Esophagus muscularis mucosa (tissue), 4 donors: ENCODE measurements around the gene IGSF8. TPM values are rescaled to one million over a fixed set of nuclear protein-coding genes. Genes with fewer than 3 reads are reported as not detected.

Experiments used
- DNase-seq: peaks from one replicate; pipeline ENCODE4 v3.0.0-alpha.2; 2017; ENCODE audit errors: extremely low spot score
- H3K27ac ChIP-seq, 4 donors: fragments of 200-600 bp; sonication (generic); replicated peaks in 1 of 4; 1 replicate in 3 of 4; 2 replicates in 1 of 4; pipeline ENCODE4 v1.5.1; 2016 to 2019; ENCODE audit warnings: mild to moderate bottlenecking in 1 of 4
- H3K27me3 ChIP-seq, 4 donors: fragments of 200-600 bp; sonication (generic); one replicate each; pipeline versions ENCODE4 v1.5.1 to v1.6.0; 2016 to 2019
- H3K36me3 ChIP-seq, 4 donors: fragments of 200-600 bp; sonication (generic); one replicate each; pipeline ENCODE4 v1.5.1; 2016 to 2019
- H3K4me1 ChIP-seq, 4 donors: fragments of 200-600 bp; sonication (generic); one replicate each; pipeline ENCODE4 v1.5.1; 2016 to 2019
- H3K4me3 ChIP-seq, 4 donors: fragments of 200-600 bp; sonication (generic); 1 replicate in 2 of 4; 2 replicates in 2 of 4; pipeline ENCODE4 v1.5.1; 2016 to 2019; ENCODE audit warnings: mild to moderate bottlenecking in 4 of 4, moderate library complexity in 1 of 4
- H3K9me3 ChIP-seq, 4 donors: fragments of 200-600 bp; sonication (generic); 1 replicate in 3 of 4; 2 replicates in 1 of 4; pipeline ENCODE4 v1.5.1; 2016 to 2019
- EP300 ChIP-seq: sonication (generic); formaldehyde crosslinking; IDR thresholded peaks from one replicate; pipeline ENCODE4 v1.6.1; 2017; ENCODE audit warnings: antibody characterized with exemption
- POLR2A ChIP-seq: fragments of 450-650 bp; IDR thresholded peaks from one replicate; pipeline ENCODE4 v1.6.1; 2017; ENCODE audit warnings: antibody characterized with exemption, moderate library complexity, mild to moderate bottlenecking, low read depth
- POLR2AphosphoS5 ChIP-seq, 2 donors: sonication (generic); formaldehyde crosslinking; IDR thresholded peaks; one replicate each; pipeline ENCODE4 v1.6.1; 2017; ENCODE audit warnings: antibody characterized with exemption in 2 of 2
- WGBS: methylation state at CpG from one replicate; pipeline ENCODE4 v1.1.5; 2018; 5-methylcytosine and 5-hydroxymethylcytosine counted together
- intact Hi-C: fragments of 100-400 bp; cut with DNase I; formaldehyde crosslinking; loops from one replicate; pipeline ENCODE4 v1.15.1; 2023
- total RNA-seq, 4 donors: library from RNA; depleted of rRNA; stranded (reverse); fragments of >200 nt; gene quantifications; one replicate each; pipeline versions ENCODE4 v1.1.0 to v1.2.1, GENCODE V29; 2016
- TF ChIP-seq, protein P1 (sequence below), 3 experiments: fragments of 200-600 bp in 2 of 3; fragments of 450-650 bp in 1 of 3; sonication (generic) in 2 of 3; IDR thresholded peaks; one replicate each; pipeline ENCODE4 v1.5.1; 2017 to 2019; ENCODE audit warnings: antibody characterized with exemption in 3 of 3, mild to moderate bottlenecking in 2 of 3, moderate library complexity in 1 of 3

IGSF8 gene
- total RNA-seq, 4 donors from 2014 or later: 12.0 to 27.0 (median 21.9) TPM

DNA sequence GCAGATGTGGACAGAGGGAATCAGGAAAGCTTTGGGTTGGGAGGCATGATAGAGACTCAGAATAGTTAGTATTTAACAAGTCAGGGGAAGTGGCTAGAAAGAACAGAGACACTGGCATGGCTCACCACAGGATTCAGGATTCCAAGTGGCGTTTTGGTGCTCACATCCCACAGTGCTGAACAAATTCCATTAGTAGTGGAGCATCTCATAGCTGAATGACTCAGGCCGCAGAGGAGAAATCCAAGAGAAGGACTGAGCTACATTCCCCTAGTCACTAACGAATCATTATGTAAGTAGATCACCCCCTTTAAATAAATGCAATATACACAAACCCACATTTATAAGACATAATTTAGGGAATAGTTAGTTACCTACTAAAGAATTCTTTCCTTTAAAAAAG lies 22.1 kb downstream of the IGSF8 start:
- 88% methylated on average over 3 of the region's 3 CpGs for WGBS
- Histone ChIP-seq H3K27ac (no peak overlapping the region), H3K9me3 (no peaks in the 10 kb centered on the region), H3K4me3 (no peak overlapping the region), H3K27me3 (peaks cover 0 to 46% (median 17%) of the 10 kb centered on the region in 4 donors), H3K36me3 (no peaks in the 10 kb centered on the region), H3K4me1 (no peaks in the 10 kb centered on the region)
- DNase-seq: no peak
- TF ChIP-seq, protein P1, sequence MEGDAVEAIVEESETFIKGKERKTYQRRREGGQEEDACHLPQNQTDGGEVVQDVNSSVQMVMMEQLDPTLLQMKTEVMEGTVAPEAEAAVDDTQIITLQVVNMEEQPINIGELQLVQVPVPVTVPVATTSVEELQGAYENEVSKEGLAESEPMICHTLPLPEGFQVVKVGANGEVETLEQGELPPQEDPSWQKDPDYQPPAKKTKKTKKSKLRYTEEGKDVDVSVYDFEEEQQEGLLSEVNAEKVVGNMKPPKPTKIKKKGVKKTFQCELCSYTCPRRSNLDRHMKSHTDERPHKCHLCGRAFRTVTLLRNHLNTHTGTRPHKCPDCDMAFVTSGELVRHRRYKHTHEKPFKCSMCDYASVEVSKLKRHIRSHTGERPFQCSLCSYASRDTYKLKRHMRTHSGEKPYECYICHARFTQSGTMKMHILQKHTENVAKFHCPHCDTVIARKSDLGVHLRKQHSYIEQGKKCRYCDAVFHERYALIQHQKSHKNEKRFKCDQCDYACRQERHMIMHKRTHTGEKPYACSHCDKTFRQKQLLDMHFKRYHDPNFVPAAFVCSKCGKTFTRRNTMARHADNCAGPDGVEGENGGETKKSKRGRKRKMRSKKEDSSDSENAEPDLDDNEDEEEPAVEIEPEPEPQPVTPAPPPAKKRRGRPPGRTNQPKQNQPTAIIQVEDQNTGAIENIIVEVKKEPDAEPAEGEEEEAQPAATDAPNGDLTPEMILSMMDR (IDR thresholded peaks at IDR 0.05): no peak
- TF ChIP-seq EP300: no peak
- no peak for TF ChIP-seq POLR2AphosphoS5 (IDR thresholded peaks at IDR 0.05)
- TF ChIP-seq POLR2A: no peak
- intact Hi-C loops: no loop called here

DNA sequence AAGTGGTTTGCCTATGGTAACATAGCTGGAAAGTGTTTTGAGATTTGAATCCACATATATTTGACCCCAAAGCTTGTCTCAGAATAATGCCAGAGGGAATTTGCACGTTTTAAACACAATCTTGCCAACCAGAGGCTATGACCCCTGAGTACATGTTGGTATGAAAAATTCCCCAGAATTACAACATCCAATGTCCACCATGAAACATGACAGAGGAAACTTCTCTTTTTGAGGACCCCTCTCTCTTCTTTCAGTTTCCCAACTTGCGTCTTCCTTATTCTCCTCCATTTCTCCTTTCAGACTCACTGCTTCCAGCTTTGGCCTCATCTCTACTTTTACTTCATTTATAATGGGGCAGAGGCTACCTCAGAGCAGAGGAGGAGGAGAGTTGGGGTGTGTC lies 22.6 kb downstream of the IGSF8 start:
- Histone ChIP-seq H3K4me1 (peaks cover 1 to 2% (median 2%) of the 10 kb centered on the region in 4 donors), H3K27me3 (peaks cover 0 to 46% (median 14%) of the 10 kb centered on the region in 4 donors), H3K27ac (no peak overlapping the region), H3K36me3 (no peaks in the 10 kb centered on the region), H3K4me3 (no peak overlapping the region), H3K9me3 (no peaks in the 10 kb centered on the region)
- DNase-seq: no peak
- 44% methylated on average over 2 of the region's 2 CpGs for WGBS
- intact Hi-C loops: no loop called here
- no peak for TF ChIP-seq POLR2A
- TF ChIP-seq EP300: no peak

DNA sequence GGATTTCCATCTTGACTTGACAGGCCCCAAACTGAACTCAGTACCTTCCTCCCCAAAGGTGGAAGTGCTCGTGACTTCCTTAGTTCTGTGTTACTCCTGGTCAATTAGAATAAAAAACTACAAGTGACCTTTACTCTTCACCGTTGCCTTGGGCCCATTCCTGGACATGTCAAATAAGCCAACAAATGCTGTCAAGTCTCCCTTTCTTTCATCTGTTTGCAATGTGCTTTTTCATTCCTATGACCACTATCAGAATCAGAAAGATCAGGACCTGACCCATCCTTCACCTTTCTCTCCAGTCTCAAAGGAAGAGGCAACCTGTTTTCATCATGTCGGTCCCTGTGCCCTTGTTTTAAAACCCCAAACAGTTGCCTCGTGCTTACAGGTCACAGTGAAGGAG lies 23.6 kb downstream of the IGSF8 start:
- H3K27me3 ChIP-seq: peaks cover 0 to 46% (median 13%) of the 10 kb centered on the region in 4 donors
- no peak overlapping the region for H3K4me3 ChIP-seq
- H3K36me3 ChIP-seq: no peaks in the 10 kb centered on the region
- H3K9me3 ChIP-seq: no peaks in the 10 kb centered on the region
- 75% methylated on average over 4 of the region's 4 CpGs for WGBS
- H3K4me1 ChIP-seq: peaks cover 7 to 12% (median 10%) of the 10 kb centered on the region in 4 donors
- no peak overlapping the region for H3K27ac ChIP-seq
- intact Hi-C loops: no loop called here
- no peak for DNase-seq
- TF ChIP-seq EP300 (no peak), POLR2A (no peak), POLR2AphosphoS5 (IDR thresholded peaks at IDR 0.05) (no peak)
- TF ChIP-seq, protein P1 (IDR thresholded peaks at IDR 0.05): no peak

DNA sequence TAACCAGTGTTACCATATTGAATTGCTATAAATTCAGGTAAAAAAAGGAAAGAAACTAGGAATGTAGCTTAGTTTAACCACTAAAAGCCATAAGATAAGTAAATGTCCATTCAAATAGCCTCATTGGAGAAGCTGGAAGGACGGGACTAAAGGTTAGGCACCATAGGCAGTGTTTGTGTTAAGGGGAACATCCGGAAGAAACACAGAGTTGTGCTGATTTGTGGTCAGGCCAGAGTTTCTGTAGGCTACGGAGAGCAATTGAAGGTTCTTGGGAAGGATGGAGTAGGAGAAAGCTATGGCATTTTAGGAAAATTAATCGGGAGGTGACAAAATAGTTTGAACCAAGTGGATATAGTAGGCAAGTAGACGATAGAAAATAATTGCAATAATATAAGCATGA lies 27.1 kb downstream of the IGSF8 start:
- intact Hi-C loops: no loop called here
- peaks cover 0 to 33% (median 8%) of the 10 kb centered on the region in 4 donors for H3K27me3 ChIP-seq
- H3K36me3 ChIP-seq: no peaks in the 10 kb centered on the region
- TF ChIP-seq POLR2AphosphoS5 (IDR thresholded peaks at IDR 0.05) (no peak), EP300 (no peak), POLR2A (no peak)
- TF ChIP-seq, protein P1 (IDR thresholded peaks at IDR 0.05): no peak
- H3K9me3 ChIP-seq: no peaks in the 10 kb centered on the region
- H3K27ac ChIP-seq: no peak overlapping the region
- peaks cover 9 to 16% (median 14%) of the 10 kb centered on the region in 4 donors for H3K4me1 ChIP-seq
- WGBS: 88% methylated on average over 5 of the region's 5 CpGs
- DNase-seq: no peak
- no peak overlapping the region for H3K4me3 ChIP-seq

DNA sequence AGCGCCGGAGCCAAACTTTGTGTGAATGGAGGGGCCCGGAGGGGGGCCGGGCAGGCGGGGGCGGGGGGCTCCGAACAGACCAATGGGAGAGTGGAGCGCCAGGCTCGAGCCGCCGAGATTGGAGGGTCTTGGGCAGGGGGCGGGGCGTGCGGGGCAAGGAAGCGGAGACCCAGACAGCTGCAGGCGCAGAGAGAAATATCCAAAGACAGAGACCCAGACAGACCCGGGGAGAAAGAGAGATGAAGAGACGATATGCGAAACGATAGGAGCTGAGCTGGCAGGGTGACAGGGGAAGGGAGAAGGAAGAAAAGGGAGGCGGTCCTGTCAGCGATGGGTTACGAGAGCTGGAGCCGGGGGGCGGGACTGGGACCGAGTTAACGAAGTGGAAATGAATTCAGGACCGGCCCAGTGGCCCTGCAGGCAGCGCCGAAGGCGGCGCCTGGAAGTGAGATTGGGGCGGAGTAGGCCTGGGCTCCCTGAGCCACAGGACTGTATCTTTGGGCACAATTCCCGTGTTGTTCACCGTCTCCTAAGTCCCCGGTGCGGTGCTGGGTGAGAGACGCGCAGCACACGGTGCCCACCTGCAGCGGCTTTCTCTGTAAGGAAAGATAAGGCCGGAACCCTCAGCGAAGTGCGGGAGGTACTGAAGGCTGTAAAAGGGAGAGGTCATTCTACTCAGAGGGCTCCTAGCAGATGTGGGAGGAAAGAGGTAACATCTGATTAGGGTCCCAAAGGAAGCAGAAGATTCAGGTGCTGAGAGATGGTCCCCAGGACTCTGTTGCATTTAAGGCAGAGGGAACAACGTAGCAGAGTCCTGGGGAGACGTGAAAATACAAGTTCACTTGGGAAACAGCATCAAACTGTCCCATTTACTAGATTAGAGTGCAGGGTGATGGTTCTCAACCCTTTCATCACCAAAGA lies 27.9 kb downstream of the IGSF8 start:
- H3K4me3 ChIP-seq: peak overlapping the region; percentile 55 to 59 (median 58)
- peaks cover 9 to 16% (median 14%) of the 10 kb centered on the region in 4 donors for H3K4me1 ChIP-seq
- no peak for DNase-seq
- no peaks in the 10 kb centered on the region for H3K9me3 ChIP-seq
- H3K36me3 ChIP-seq: no peaks in the 10 kb centered on the region
- no peak overlapping the region for H3K27ac ChIP-seq
- H3K27me3 ChIP-seq: peaks cover 0 to 33% (median 8%) of the 10 kb centered on the region in 4 donors
- WGBS: 3% methylated on average over 44 of the region's 46 CpGs
- intact Hi-C loops: no loop called here
- TF ChIP-seq EP300 (no peak), POLR2AphosphoS5 (IDR thresholded peaks at IDR 0.05) (peak in 1 of 2 donors; percentile 19)
